ENCODE results near the gene PARVB.

PARVB gene

DNA sequence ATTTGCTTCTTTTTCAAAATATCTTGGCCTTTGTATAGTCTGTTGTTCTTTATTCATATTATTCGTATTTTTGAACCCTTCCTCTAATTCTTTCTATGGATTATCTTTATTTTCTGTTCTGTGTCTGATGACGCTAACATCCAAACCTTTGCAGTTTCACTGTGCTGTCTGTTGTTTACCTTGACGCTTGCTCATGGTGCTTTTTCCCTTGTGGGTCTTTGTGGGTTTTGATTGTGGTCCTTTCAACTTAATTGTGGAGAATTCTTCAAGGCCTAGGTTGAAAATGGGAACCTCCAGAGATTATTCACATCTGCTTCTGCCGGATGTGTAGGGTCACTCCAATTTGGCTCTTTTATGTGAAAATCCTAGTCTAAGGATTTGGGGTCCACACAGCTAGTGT lies 191.2 kb downstream of the PARVB start:
- TF ChIP-seq CTCF (IDR thresholded peaks at IDR 0.05; ENCODE audit: low read length) = no peak
- no peak for TF ChIP-seq EZH2 (IDR thresholded peaks at IDR 0.05; ENCODE audit: borderline replicate concordance, low read length)
- H3K9me2 ChIP-seq (ENCODE audit: low read depth, low read length) = no peaks in the 10 kb centered on the region
- H3K27me3 ChIP-seq (ENCODE audit: insufficient read depth, low read length) = no peaks in the 10 kb centered on the region; the same call in 1 of the 2 replicates
- H4K20me1 ChIP-seq (ENCODE audit: insufficient read depth, low read length) = no peaks in the 10 kb centered on the region
- H3K4me3 ChIP-seq (ENCODE audit: low read depth, low read length, poor library complexity, severe bottlenecking) = no peak overlapping the region
- H3K79me2 ChIP-seq (ENCODE audit: insufficient read depth, low read length) = no peaks in the 10 kb centered on the region
- H3K36me3 ChIP-seq (ENCODE audit: insufficient read depth, low read length) = no peaks in the 10 kb centered on the region; the same call in 1 of the 2 replicates
- no peaks in the 10 kb centered on the region for H3K4me1 ChIP-seq (ENCODE audit: insufficient read depth, low read length, severe bottlenecking)
- no peak overlapping the region for H3K27ac ChIP-seq (ENCODE audit: low read depth, low read length, poor library complexity, severe bottlenecking)
- no peak overlapping the region for H3K4me2 ChIP-seq (ENCODE audit: low read length)
- H3K9me3 ChIP-seq (ENCODE audit: low read length) = no peaks in the 10 kb centered on the region
- H2AFZ ChIP-seq (ENCODE audit: low read length) = no peak overlapping the region
- no peak overlapping the region for H3K9ac ChIP-seq (ENCODE audit: low read length)
- no peaks in the 10 kb centered on the region for H3F3A ChIP-seq (ENCODE audit: insufficient read depth, low read length)

GRCh38 chr22:44217346-44217745 lies 193.2 kb downstream of the PARVB start:
- H3K4me1 ChIP-seq (ENCODE audit: insufficient read depth, low read length, severe bottlenecking) = no peaks in the 10 kb centered on the region
- no peak overlapping the region for H3K9ac ChIP-seq (ENCODE audit: low read length)

GRCh38 chr22:44218071-44218470 lies 194.0 kb downstream of the PARVB start:
- H3K9me3 ChIP-seq (ENCODE audit: low read length) = no peaks in the 10 kb centered on the region
- TF ChIP-seq EZH2 (IDR thresholded peaks at IDR 0.05; ENCODE audit: borderline replicate concordance, low read length) = no peak
- TF ChIP-seq CTCF (IDR thresholded peaks at IDR 0.05; ENCODE audit: low read length) = no peak
- no peaks in the 10 kb centered on the region for H3K4me1 ChIP-seq (ENCODE audit: insufficient read depth, low read length, severe bottlenecking)
- H2AFZ ChIP-seq (ENCODE audit: low read length) = no peak overlapping the region
- H3K4me3 ChIP-seq (ENCODE audit: low read depth, low read length, poor library complexity, severe bottlenecking) = no peak overlapping the region
- no peak overlapping the region for H3K27ac ChIP-seq (ENCODE audit: low read depth, low read length, poor library complexity, severe bottlenecking)
- H3K79me2 ChIP-seq (ENCODE audit: insufficient read depth, low read length) = no peaks in the 10 kb centered on the region
- H3K9ac ChIP-seq (ENCODE audit: low read length) = no peak overlapping the region
- no peak overlapping the region for H3K4me2 ChIP-seq (ENCODE audit: low read length)
- no peaks in the 10 kb centered on the region for H3K9me2 ChIP-seq (ENCODE audit: low read depth, low read length)
- no peaks in the 10 kb centered on the region for H4K20me1 ChIP-seq (ENCODE audit: insufficient read depth, low read length)
- H3K36me3 ChIP-seq (ENCODE audit: insufficient read depth, low read length) = no peaks in the 10 kb centered on the region; the same call in 1 of the 2 replicates
- H3K27me3 ChIP-seq (ENCODE audit: insufficient read depth, low read length) = no peaks in the 10 kb centered on the region
- H3F3A ChIP-seq (ENCODE audit: insufficient read depth, low read length) = no peaks in the 10 kb centered on the region

More at GRCh38 chr22:44217346-44217745, 193.2 kb downstream of the PARVB start:
- H2AFZ ChIP-seq (ENCODE audit: low read length) = no peak overlapping the region
- H3K36me3 ChIP-seq (ENCODE audit: insufficient read depth, low read length) = no peaks in the 10 kb centered on the region; the same call in 1 of the 2 replicates
- H3F3A ChIP-seq (ENCODE audit: insufficient read depth, low read length) = no peaks in the 10 kb centered on the region
- H4K20me1 ChIP-seq (ENCODE audit: insufficient read depth, low read length) = no peaks in the 10 kb centered on the region
- no peak overlapping the region for H3K4me3 ChIP-seq (ENCODE audit: low read depth, low read length, poor library complexity, severe bottlenecking)
- no peak overlapping the region for H3K4me2 ChIP-seq (ENCODE audit: low read length)
- H3K27me3 ChIP-seq (ENCODE audit: insufficient read depth, low read length) = no peaks in the 10 kb centered on the region
- no peaks in the 10 kb centered on the region for H3K9me2 ChIP-seq (ENCODE audit: low read depth, low read length)
- H3K9me3 ChIP-seq (ENCODE audit: low read length) = no peaks in the 10 kb centered on the region
- TF ChIP-seq CTCF (IDR thresholded peaks at IDR 0.05; ENCODE audit: low read length) = no peak
- TF ChIP-seq EZH2 (IDR thresholded peaks at IDR 0.05; ENCODE audit: borderline replicate concordance, low read length) = no peak
- H3K27ac ChIP-seq (ENCODE audit: low read depth, low read length, poor library complexity, severe bottlenecking) = no peak overlapping the region
- H3K79me2 ChIP-seq (ENCODE audit: insufficient read depth, low read length) = no peaks in the 10 kb centered on the region

All from OCI-LY1 (cell line).